Panc1 (cell line): ENCODE measurements around the gene MAGEL2.

Experiments used
- POLR2AphosphoS5 ChIP-seq: IDR thresholded peaks from 2 replicates; pipeline ENCODE4 v1.6.1; 2012; ENCODE audit warnings: mild to moderate bottlenecking, low read depth, low read length, moderate library complexity
- SIN3A ChIP-seq: IDR thresholded peaks from 2 replicates; pipeline ENCODE4 v1.6.1; 2012; ENCODE audit warnings: low read depth, mild to moderate bottlenecking, low read length, moderate library complexity, borderline replicate concordance; ENCODE audit not compliant: insufficient read depth
- TCF7L2 ChIP-seq: IDR thresholded peaks from 2 replicates; pipeline ENCODE4 v1.6.1; 2011; ENCODE audit warnings: mild to moderate bottlenecking, low read depth, low read length, inconsistent platforms
- TF ChIP-seq, protein P1 (sequence below): fragments of 450-650 bp; IDR thresholded peaks from 2 replicates; pipeline ENCODE4 v1.5.1; 2017; ENCODE audit warnings: mild to moderate bottlenecking
- TF ChIP-seq, protein P2 (sequence below), 2 experiments: IDR thresholded peaks; 2 replicates each; pipeline ENCODE4 v1.6.1; 2011 to 2012; ENCODE audit warnings: low read depth in 2 of 2, control low read depth in 1 of 2, low read length in 1 of 2, mild to moderate bottlenecking in 1 of 2, moderate library complexity in 1 of 2; ENCODE audit not compliant: insufficient read depth in 1 of 2

DNA sequence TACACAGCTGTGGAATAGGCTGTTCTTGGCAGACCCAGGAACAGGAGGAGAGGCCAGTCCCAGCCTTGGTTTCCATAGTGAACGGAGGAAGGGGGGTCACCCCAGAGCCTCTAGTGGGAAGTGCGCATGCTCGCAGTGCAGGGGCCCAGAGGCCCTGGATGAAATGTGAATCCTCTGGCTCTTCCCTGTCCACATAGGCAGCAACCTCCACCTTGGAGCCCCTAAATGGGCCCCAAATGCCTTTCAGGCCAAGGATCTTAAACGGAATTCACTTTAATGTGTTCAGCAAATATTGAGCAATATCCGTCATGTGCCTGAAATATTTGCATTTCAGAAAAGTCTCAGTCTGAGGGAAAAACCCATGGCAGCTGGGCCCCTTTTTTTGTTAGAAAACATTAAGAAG, 42.8 kb upstream of the MAGEL2 start:
- TF ChIP-seq, protein P1, sequence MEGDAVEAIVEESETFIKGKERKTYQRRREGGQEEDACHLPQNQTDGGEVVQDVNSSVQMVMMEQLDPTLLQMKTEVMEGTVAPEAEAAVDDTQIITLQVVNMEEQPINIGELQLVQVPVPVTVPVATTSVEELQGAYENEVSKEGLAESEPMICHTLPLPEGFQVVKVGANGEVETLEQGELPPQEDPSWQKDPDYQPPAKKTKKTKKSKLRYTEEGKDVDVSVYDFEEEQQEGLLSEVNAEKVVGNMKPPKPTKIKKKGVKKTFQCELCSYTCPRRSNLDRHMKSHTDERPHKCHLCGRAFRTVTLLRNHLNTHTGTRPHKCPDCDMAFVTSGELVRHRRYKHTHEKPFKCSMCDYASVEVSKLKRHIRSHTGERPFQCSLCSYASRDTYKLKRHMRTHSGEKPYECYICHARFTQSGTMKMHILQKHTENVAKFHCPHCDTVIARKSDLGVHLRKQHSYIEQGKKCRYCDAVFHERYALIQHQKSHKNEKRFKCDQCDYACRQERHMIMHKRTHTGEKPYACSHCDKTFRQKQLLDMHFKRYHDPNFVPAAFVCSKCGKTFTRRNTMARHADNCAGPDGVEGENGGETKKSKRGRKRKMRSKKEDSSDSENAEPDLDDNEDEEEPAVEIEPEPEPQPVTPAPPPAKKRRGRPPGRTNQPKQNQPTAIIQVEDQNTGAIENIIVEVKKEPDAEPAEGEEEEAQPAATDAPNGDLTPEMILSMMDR, result no peak
- TF ChIP-seq POLR2AphosphoS5 (no peak), SIN3A (no peak), TCF7L2 (no peak)
- TF ChIP-seq, protein P2, sequence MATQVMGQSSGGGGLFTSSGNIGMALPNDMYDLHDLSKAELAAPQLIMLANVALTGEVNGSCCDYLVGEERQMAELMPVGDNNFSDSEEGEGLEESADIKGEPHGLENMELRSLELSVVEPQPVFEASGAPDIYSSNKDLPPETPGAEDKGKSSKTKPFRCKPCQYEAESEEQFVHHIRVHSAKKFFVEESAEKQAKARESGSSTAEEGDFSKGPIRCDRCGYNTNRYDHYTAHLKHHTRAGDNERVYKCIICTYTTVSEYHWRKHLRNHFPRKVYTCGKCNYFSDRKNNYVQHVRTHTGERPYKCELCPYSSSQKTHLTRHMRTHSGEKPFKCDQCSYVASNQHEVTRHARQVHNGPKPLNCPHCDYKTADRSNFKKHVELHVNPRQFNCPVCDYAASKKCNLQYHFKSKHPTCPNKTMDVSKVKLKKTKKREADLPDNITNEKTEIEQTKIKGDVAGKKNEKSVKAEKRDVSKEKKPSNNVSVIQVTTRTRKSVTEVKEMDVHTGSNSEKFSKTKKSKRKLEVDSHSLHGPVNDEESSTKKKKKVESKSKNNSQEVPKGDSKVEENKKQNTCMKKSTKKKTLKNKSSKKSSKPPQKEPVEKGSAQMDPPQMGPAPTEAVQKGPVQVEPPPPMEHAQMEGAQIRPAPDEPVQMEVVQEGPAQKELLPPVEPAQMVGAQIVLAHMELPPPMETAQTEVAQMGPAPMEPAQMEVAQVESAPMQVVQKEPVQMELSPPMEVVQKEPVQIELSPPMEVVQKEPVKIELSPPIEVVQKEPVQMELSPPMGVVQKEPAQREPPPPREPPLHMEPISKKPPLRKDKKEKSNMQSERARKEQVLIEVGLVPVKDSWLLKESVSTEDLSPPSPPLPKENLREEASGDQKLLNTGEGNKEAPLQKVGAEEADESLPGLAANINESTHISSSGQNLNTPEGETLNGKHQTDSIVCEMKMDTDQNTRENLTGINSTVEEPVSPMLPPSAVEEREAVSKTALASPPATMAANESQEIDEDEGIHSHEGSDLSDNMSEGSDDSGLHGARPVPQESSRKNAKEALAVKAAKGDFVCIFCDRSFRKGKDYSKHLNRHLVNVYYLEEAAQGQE (IDR thresholded peaks at IDR 0.05; ENCODE audit: insufficient read depth in 1 of 2, low read depth in 2 of 2, low read length in 1 of 2), result no peak
